ENCODE results near the gene DCLRE1B. TPM values are rescaled to one million over a fixed set of nuclear protein-coding genes. Genes with fewer than 3 reads are reported as not detected.

Gene DCLRE1B
- total and polyA plus RNA-seq, 4 donors: 0.82 to 6.6 (median 1.2) TPM

- TF ChIP-seq, protein P1, sequence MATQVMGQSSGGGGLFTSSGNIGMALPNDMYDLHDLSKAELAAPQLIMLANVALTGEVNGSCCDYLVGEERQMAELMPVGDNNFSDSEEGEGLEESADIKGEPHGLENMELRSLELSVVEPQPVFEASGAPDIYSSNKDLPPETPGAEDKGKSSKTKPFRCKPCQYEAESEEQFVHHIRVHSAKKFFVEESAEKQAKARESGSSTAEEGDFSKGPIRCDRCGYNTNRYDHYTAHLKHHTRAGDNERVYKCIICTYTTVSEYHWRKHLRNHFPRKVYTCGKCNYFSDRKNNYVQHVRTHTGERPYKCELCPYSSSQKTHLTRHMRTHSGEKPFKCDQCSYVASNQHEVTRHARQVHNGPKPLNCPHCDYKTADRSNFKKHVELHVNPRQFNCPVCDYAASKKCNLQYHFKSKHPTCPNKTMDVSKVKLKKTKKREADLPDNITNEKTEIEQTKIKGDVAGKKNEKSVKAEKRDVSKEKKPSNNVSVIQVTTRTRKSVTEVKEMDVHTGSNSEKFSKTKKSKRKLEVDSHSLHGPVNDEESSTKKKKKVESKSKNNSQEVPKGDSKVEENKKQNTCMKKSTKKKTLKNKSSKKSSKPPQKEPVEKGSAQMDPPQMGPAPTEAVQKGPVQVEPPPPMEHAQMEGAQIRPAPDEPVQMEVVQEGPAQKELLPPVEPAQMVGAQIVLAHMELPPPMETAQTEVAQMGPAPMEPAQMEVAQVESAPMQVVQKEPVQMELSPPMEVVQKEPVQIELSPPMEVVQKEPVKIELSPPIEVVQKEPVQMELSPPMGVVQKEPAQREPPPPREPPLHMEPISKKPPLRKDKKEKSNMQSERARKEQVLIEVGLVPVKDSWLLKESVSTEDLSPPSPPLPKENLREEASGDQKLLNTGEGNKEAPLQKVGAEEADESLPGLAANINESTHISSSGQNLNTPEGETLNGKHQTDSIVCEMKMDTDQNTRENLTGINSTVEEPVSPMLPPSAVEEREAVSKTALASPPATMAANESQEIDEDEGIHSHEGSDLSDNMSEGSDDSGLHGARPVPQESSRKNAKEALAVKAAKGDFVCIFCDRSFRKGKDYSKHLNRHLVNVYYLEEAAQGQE (IDR thresholded peaks at IDR 0.05): no peak
- TF ChIP-seq FOXA2 (IDR thresholded peaks at IDR 0.05): no peak
- TF ChIP-seq HNF4A (conservative IDR thresholded peaks at IDR 0.05): no peak
Observed at GRCh38 chr1:113935176-113935575, 30.1 kb downstream of the DCLRE1B start (continued).

GRCh38 chr1:113935970-113936369 lies 30.8 kb downstream of the DCLRE1B start:
- DNase-seq (ENCODE audit: low spot score): no peak
- Histone ChIP-seq H3K4me3 (ENCODE audit: low read depth in 1 of 3, low read length in 3 of 3) (no peak overlapping the region), H3K27ac (ENCODE audit: low read depth in 1 of 2, low read length in 2 of 2) (no peak overlapping the region), H3K36me3 (ENCODE audit: control insufficient read depth in 4 of 4, insufficient read depth in 3 of 4, low read depth in 1 of 4, low read length in 3 of 4) (peaks cover 0 to 7% (median 2%) of the 10 kb centered on the region in 4 donors), H3K9me3 (ENCODE audit: control insufficient read depth in 4 of 4, low read length in 3 of 4) (no peaks in the 10 kb centered on the region), H3K9ac (ENCODE audit: low read depth in 1 of 2, low read length in 2 of 2) (no peak overlapping the region), H3K4me1 (ENCODE audit: control insufficient read depth in 4 of 4, insufficient read depth in 4 of 4, low read length in 3 of 4) (peaks cover 9 to 43% (median 35%) of the 10 kb centered on the region in 4 donors), H3K27me3 (ENCODE audit: control insufficient read depth in 4 of 4, insufficient read depth in 4 of 4, low read length in 3 of 4) (no peaks in the 10 kb centered on the region)
- TF ChIP-seq YY1 (IDR thresholded peaks at IDR 0.05): no peak
- 90% methylated on average over 1 of the region's 1 CpG for WGBS

GRCh38 chr1:113937146-113937545 lies 32.0 kb downstream of the DCLRE1B start:
- no peaks in the 10 kb centered on the region for H3K27me3 ChIP-seq (ENCODE audit: control insufficient read depth in 4 of 4, insufficient read depth in 4 of 4, low read length in 3 of 4)
- peaks cover 9 to 35% (median 29%) of the 10 kb centered on the region in 4 donors for H3K4me1 ChIP-seq (ENCODE audit: control insufficient read depth in 4 of 4, insufficient read depth in 4 of 4, low read length in 3 of 4)
- no peak overlapping the region for H3K27ac ChIP-seq (ENCODE audit: low read depth in 1 of 2, low read length in 2 of 2)
- no peaks in the 10 kb centered on the region for H3K9me3 ChIP-seq (ENCODE audit: control insufficient read depth in 4 of 4, low read length in 3 of 4)
- TF ChIP-seq EGR1 (IDR thresholded peaks at IDR 0.05; ENCODE audit: low read depth in 2 of 2) (no peak), MAX (IDR thresholded peaks at IDR 0.05) (no peak), FOXA2 (IDR thresholded peaks at IDR 0.05) (no peak)
- TF ChIP-seq, protein P2, sequence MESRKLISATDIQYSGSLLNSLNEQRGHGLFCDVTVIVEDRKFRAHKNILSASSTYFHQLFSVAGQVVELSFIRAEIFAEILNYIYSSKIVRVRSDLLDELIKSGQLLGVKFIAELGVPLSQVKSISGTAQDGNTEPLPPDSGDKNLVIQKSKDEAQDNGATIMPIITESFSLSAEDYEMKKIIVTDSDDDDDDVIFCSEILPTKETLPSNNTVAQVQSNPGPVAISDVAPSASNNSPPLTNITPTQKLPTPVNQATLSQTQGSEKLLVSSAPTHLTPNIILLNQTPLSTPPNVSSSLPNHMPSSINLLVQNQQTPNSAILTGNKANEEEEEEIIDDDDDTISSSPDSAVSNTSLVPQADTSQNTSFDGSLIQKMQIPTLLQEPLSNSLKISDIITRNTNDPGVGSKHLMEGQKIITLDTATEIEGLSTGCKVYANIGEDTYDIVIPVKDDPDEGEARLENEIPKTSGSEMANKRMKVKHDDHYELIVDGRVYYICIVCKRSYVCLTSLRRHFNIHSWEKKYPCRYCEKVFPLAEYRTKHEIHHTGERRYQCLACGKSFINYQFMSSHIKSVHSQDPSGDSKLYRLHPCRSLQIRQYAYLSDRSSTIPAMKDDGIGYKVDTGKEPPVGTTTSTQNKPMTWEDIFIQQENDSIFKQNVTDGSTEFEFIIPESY (IDR thresholded peaks at IDR 0.05): no peak
- TF ChIP-seq, protein P3, sequence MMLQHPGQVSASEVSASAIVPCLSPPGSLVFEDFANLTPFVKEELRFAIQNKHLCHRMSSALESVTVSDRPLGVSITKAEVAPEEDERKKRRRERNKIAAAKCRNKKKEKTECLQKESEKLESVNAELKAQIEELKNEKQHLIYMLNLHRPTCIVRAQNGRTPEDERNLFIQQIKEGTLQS (IDR thresholded peaks at IDR 0.05): no peak
- H3K36me3 ChIP-seq (ENCODE audit: control insufficient read depth in 4 of 4, insufficient read depth in 3 of 4, low read depth in 1 of 4, low read length in 3 of 4): peaks cover 0 to 9% (median 2%) of the 10 kb centered on the region in 4 donors
- H3K4me3 ChIP-seq (ENCODE audit: low read depth in 1 of 3, low read length in 3 of 3): no peak overlapping the region
- 84% methylated on average over 1 of the region's 1 CpG for WGBS
- no peak for DNase-seq (ENCODE audit: low spot score)
- no peak overlapping the region for H3K9ac ChIP-seq (ENCODE audit: low read depth in 1 of 2, low read length in 2 of 2)

DNA sequence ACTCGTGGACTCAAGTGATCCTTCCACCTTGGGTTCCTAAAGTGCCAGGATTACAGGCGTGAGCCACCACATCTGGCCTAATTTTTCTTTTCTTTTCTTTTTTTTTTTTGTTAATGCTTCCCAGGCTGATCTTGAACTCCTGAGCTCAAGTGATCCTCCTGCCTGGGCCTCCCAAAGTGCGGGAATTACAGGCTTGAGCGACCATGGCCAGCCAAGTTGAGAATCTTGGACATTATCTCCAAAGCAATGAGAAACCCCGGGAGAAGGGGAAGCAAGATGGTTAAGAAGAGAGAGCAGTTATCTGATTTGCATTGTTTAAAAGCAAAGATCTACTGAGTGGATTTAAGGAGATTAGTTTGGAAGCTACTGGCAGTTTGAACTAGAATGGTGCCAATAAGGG lies 33.1 kb downstream of the DCLRE1B start:
- H3K36me3 ChIP-seq (ENCODE audit: control insufficient read depth in 4 of 4, insufficient read depth in 3 of 4, low read depth in 1 of 4, low read length in 3 of 4): peaks cover 0 to 9% (median 4%) of the 10 kb centered on the region in 4 donors
- H3K27me3 ChIP-seq (ENCODE audit: control insufficient read depth in 4 of 4, insufficient read depth in 4 of 4, low read length in 3 of 4): no peaks in the 10 kb centered on the region
- no peak overlapping the region for H3K9ac ChIP-seq (ENCODE audit: low read depth in 1 of 2, low read length in 2 of 2)
- no peak overlapping the region for H3K27ac ChIP-seq (ENCODE audit: low read depth in 1 of 2, low read length in 2 of 2)
- no peak for TF ChIP-seq HNF4A (conservative IDR thresholded peaks at IDR 0.05)
- no peak for TF ChIP-seq RXRA (IDR thresholded peaks at IDR 0.05)
- TF ChIP-seq, protein P3 (IDR thresholded peaks at IDR 0.05): no peak
- TF ChIP-seq FOXA1 (IDR thresholded peaks at IDR 0.05): no peak
- TF ChIP-seq, protein P4, sequence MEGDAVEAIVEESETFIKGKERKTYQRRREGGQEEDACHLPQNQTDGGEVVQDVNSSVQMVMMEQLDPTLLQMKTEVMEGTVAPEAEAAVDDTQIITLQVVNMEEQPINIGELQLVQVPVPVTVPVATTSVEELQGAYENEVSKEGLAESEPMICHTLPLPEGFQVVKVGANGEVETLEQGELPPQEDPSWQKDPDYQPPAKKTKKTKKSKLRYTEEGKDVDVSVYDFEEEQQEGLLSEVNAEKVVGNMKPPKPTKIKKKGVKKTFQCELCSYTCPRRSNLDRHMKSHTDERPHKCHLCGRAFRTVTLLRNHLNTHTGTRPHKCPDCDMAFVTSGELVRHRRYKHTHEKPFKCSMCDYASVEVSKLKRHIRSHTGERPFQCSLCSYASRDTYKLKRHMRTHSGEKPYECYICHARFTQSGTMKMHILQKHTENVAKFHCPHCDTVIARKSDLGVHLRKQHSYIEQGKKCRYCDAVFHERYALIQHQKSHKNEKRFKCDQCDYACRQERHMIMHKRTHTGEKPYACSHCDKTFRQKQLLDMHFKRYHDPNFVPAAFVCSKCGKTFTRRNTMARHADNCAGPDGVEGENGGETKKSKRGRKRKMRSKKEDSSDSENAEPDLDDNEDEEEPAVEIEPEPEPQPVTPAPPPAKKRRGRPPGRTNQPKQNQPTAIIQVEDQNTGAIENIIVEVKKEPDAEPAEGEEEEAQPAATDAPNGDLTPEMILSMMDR (IDR thresholded peaks at IDR 0.05; ENCODE audit: low read depth, low read length, missing input control): no peak
- 74% methylated on average over 5 of the region's 5 CpGs for WGBS
- H3K4me1 ChIP-seq (ENCODE audit: control insufficient read depth in 4 of 4, insufficient read depth in 4 of 4, low read length in 3 of 4): peaks cover 8 to 26% (median 20%) of the 10 kb centered on the region in 4 donors
- no peaks in the 10 kb centered on the region for H3K9me3 ChIP-seq (ENCODE audit: control insufficient read depth in 4 of 4, low read length in 3 of 4)
- DNase-seq (ENCODE audit: low spot score): no peak
- H3K4me3 ChIP-seq (ENCODE audit: low read depth in 1 of 3, low read length in 3 of 3): no peak overlapping the region

Data from liver (tissue), 9 donors.